HG02884 (cell line): ENCODE data around the gene GMCL1.

Source experiments
- ATAC-seq: cut with Tn5 transposase; IDR thresholded peaks from one replicate; pipeline ENCODE4 v1.9.1; 2021; ENCODE audit warnings: mild to moderate bottlenecking, moderate library complexity; ENCODE audit not compliant: unreplicated experiment

Gene GMCL1

GRCh38 chr2:69923116-69923515 is 93.7 kb downstream of the GMCL1 start:
- ATAC-seq: no peak

GRCh38 chr2:69926849-69927515 is 97.5 kb downstream of the GMCL1 start:
- ATAC-seq: no peak
